ENCODE data around the gene STXBP5.
"Not testable (repeated sequence)": the region's sequence is repeated elsewhere in the genome, so short reads cannot be mapped to it uniquely, and the experiment has no call there.

The STXBP5 gene

GRCh38 chr6:147246853-147247635 is 42.8 kb downstream of the STXBP5 start:
- DNase-seq (ENCODE audit: low read depth in 2 of 2), result no peak

GRCh38 chr6:147248859-147249258 is 44.6 kb downstream of the STXBP5 start:
- no peak for DNase-seq (ENCODE audit: low read depth in 2 of 2)

- DNase-seq (ENCODE audit: low read depth in 2 of 2), result no peak
These were observed 46.9 kb downstream of the STXBP5 start for GRCh38 chr6:147251072-147251471.

- not testable (repeated sequence) for DNase-seq (ENCODE audit: low read depth in 2 of 2)
These were observed 50.8 kb downstream of the STXBP5 start for GRCh38 chr6:147254929-147255473.

- no peak for DNase-seq (ENCODE audit: low read depth in 2 of 2)
These were observed 51.9 kb downstream of the STXBP5 start for GRCh38 chr6:147255948-147256674.

- DNase-seq (ENCODE audit: low read depth in 2 of 2), result no peak
These were observed 53.5 kb downstream of the STXBP5 start for GRCh38 chr6:147257760-147258159.

GRCh38 chr6:147260091-147260490 is 55.9 kb downstream of the STXBP5 start:
- DNase-seq (ENCODE audit: low read depth in 2 of 2), result no peak

GRCh38 chr6:147262946-147263345 is 58.7 kb downstream of the STXBP5 start:
- no peak for DNase-seq (ENCODE audit: low read depth in 2 of 2)

- DNase-seq (ENCODE audit: low read depth in 2 of 2), result no peak
These were observed 62.6 kb downstream of the STXBP5 start for GRCh38 chr6:147266821-147267220.

- DNase-seq (ENCODE audit: low read depth in 2 of 2), result no peak
These were observed 63.4 kb downstream of the STXBP5 start for GRCh38 chr6:147267658-147268057.

- DNase-seq (ENCODE audit: low read depth in 2 of 2), result no peak
These were observed 64.0 kb downstream of the STXBP5 start for GRCh38 chr6:147268254-147268653.

GRCh38 chr6:147274012-147274411 is 69.8 kb downstream of the STXBP5 start:
- no peak for DNase-seq (ENCODE audit: low read depth in 2 of 2)

GRCh38 chr6:147274776-147275175 is 70.6 kb downstream of the STXBP5 start:
- no peak for DNase-seq (ENCODE audit: low read depth in 2 of 2)

- no peak for DNase-seq (ENCODE audit: low read depth in 2 of 2)
These were observed 74.7 kb downstream of the STXBP5 start for GRCh38 chr6:147278891-147279290.

- no peak for DNase-seq (ENCODE audit: low read depth in 2 of 2)
These were observed 75.2 kb downstream of the STXBP5 start for GRCh38 chr6:147279427-147279826.

- no peak for DNase-seq (ENCODE audit: low read depth in 2 of 2)
These were observed 77.8 kb downstream of the STXBP5 start for GRCh38 chr6:147281895-147282565.

- no peak for DNase-seq (ENCODE audit: low read depth in 2 of 2)
These were observed 78.3 kb downstream of the STXBP5 start for GRCh38 chr6:147282566-147282959.

GRCh38 chr6:147283460-147283859 is 79.2 kb downstream of the STXBP5 start:
- DNase-seq (ENCODE audit: low read depth in 2 of 2), result no peak

GRCh38 chr6:147285087-147285855 is 81.1 kb downstream of the STXBP5 start:
- no peak for DNase-seq (ENCODE audit: low read depth in 2 of 2)

GRCh38 chr6:147287869-147288271 is 83.7 kb downstream of the STXBP5 start:
- DNase-seq (ENCODE audit: low read depth in 2 of 2), result no peak

- no peak for DNase-seq (ENCODE audit: low read depth in 2 of 2)
These were observed 92.9 kb downstream of the STXBP5 start for GRCh38 chr6:147297124-147297523.

All from stimulated activated CD8-positive, alpha-beta memory T cell treated with anti-CD3 and anti-CD28 coated beads, Interleukin-15, amount 100 ng/mL, for 48 hours (primary cell).